Panc1 (cell line): Measurements from ENCODE around the gene OTOA.

Source experiments
- POLR2AphosphoS5 ChIP-seq: IDR thresholded peaks from 2 replicates; pipeline ENCODE4 v1.6.1; 2012; ENCODE audit warnings: mild to moderate bottlenecking, low read depth, low read length, moderate library complexity
- TF ChIP-seq, protein P1 (sequence below): fragments of 450-650 bp; IDR thresholded peaks from 2 replicates; pipeline ENCODE4 v1.5.1; 2017; ENCODE audit warnings: mild to moderate bottlenecking

DNA sequence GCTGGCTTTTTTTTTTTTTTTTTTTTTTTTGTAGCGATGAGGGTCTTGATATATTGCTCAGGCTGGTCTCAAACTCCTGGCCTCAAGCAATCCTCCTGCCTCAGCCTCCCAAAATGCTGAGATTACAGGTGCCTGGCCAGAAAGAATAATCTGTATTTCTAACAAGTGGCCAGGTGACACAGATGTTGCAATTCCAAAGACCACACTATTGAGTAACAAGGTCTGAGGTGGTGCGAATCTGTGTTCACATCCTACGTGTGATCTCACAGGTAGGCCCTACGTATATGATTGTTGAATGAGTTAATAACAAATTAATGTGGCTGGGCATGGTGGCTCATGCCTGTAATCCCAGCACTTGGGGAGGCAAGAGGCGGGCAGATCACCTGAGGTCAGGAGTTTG is 33.3 kb downstream of the OTOA start:
- no peak for TF ChIP-seq POLR2AphosphoS5
- TF ChIP-seq, protein P1, sequence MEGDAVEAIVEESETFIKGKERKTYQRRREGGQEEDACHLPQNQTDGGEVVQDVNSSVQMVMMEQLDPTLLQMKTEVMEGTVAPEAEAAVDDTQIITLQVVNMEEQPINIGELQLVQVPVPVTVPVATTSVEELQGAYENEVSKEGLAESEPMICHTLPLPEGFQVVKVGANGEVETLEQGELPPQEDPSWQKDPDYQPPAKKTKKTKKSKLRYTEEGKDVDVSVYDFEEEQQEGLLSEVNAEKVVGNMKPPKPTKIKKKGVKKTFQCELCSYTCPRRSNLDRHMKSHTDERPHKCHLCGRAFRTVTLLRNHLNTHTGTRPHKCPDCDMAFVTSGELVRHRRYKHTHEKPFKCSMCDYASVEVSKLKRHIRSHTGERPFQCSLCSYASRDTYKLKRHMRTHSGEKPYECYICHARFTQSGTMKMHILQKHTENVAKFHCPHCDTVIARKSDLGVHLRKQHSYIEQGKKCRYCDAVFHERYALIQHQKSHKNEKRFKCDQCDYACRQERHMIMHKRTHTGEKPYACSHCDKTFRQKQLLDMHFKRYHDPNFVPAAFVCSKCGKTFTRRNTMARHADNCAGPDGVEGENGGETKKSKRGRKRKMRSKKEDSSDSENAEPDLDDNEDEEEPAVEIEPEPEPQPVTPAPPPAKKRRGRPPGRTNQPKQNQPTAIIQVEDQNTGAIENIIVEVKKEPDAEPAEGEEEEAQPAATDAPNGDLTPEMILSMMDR = no peak
